ENCODE results near the gene CCDC27.

- TF ChIP-seq CTCF (IDR thresholded peaks at IDR 0.05) (no peak), POLR2A (IDR thresholded peaks at IDR 0.05) (no peak), EP300 (IDR thresholded peaks at IDR 0.05) (no peak)
Measured at GRCh38 chr1:3714814-3715213, 37.4 kb upstream of the CCDC27 start.

All from sigmoid colon (tissue), 4 donors.